HCT116 (cell line): ENCODE results near the gene ACCS. TPM values are rescaled to one million over a fixed set of nuclear protein-coding genes. Genes with fewer than 3 reads are reported as not detected.

Experiments used
- ATAC-seq: fragments of 200-7000 bp; cut with Tn5 transposase; 2 replicates; pipeline ENCODE4 v1.9.1; 2020; ENCODE audit warnings: mild to moderate bottlenecking, moderate library complexity
- BruUV-seq: library from RNA; stranded (reverse); fragments of 400-500 nt; replicated peaks from 2 replicates; lab custom pipeline; 2021; lab: Mats Ljungman, UMichigan
- CTCF ChIA-PET: fragments of 300-600 bp; sonication (Branson Sonifier 250); formaldehyde crosslinking; loops from one replicate; lab custom pipeline; 2021; ENCODE audit warnings: antibody characterized with exemption; lab: Charles Lee
- POLR2A ChIA-PET: fragments of 300-600, 350-600 bp; sonication (Branson Sonifier 250); formaldehyde crosslinking; loops from one replicate; lab custom pipeline; 2021; ENCODE audit warnings: antibody characterized with exemption; lab: Charles Lee
- RAD21 ChIA-PET, 2 experiments: fragments of 300-600 bp; sonication (Branson Sonifier 250); formaldehyde crosslinking; loops; one replicate each; lab custom pipeline; 2023; ENCODE audit warnings: low total read pairs in 2 of 2; ENCODE audit not compliant: uncharacterized antibody in 2 of 2, unreplicated experiment in 2 of 2, low non-redundant PET in 1 of 2; lab: Charles Lee
- DNase-seq: peaks from one replicate; pipeline ENCODE4 v3.0.0-alpha.2; 2010; ENCODE audit warnings: low read depth, low spot score
- H2AFZ ChIP-seq: fragments of 200-600 bp; shearing (Covaris generic), sonication (generic); 2 replicates; pipeline ENCODE4 v1.6.1; 2017; ENCODE audit warnings: low read depth, mixed run types, mixed read lengths, antibody characterized with exemption, low read length; ENCODE audit not compliant: poor library complexity, severe bottlenecking
- H3K27ac ChIP-seq: 2 replicates; pipeline ENCODE4 v1.5.1; 2012; ENCODE audit warnings: low read depth, low read length
- H3K27me3 ChIP-seq: fragments of 200-600 bp; sonication (generic); 2 replicates; pipeline ENCODE4 v1.6.1; 2016; ENCODE audit warnings: mixed run types, low read length, mixed read lengths; ENCODE audit not compliant: insufficient read depth
- H3K36me3 ChIP-seq, 2 experiments: fragments of 200-500 bp in 1 of 2; fragments of 200-600 bp in 1 of 2; sonication (Bioruptor generic) in 1 of 2; sonication (generic) in 1 of 2; 2 replicates each; pipeline versions ENCODE4 v1.5.1 to v1.6.1; 2014 to 2016; ENCODE audit warnings: low read length in 2 of 2, inconsistent platforms in 1 of 2, mixed read lengths in 1 of 2, mixed run types in 1 of 2; ENCODE audit not compliant: insufficient read depth in 2 of 2, control insufficient read depth in 1 of 2
- H3K4me1 ChIP-seq, 2 experiments: fragments of 200-600 bp in 1 of 2; sonication (generic) in 1 of 2; 2 replicates each; pipeline versions ENCODE4 v1.5.1 to v1.6.1; 2012 to 2017; ENCODE audit warnings: low read length in 2 of 2, inconsistent platforms in 1 of 2, mild to moderate bottlenecking in 1 of 2, mixed read lengths in 1 of 2, mixed run types in 1 of 2, moderate library complexity in 1 of 2; ENCODE audit not compliant: insufficient read depth in 2 of 2, control insufficient read depth in 1 of 2
- H3K4me2 ChIP-seq: fragments of 200-600 bp; sonication (generic); 2 replicates; pipeline ENCODE4 v1.6.1; 2017; ENCODE audit warnings: mixed run types, low read length, mixed read lengths
- H3K4me3 ChIP-seq, 2 experiments: fragments of 200-600 bp in 1 of 2; sonication (generic) in 1 of 2; replicated peaks in 1 of 2; 2 replicates each; pipeline ENCODE4 v1.5.1; 2011 to 2016; ENCODE audit warnings: low read length in 2 of 2, control low read depth in 1 of 2, low read depth in 1 of 2, mild to moderate bottlenecking in 1 of 2, mixed read lengths in 1 of 2, mixed run types in 1 of 2
- H3K79me2 ChIP-seq: fragments of 200-600 bp; sonication (generic); 2 replicates; pipeline ENCODE4 v1.6.1; 2017; ENCODE audit warnings: mild to moderate bottlenecking, mixed run types, low read length, moderate library complexity, mixed read lengths; ENCODE audit not compliant: insufficient read depth
- H3K9ac ChIP-seq: fragments of 200-600 bp; sonication (generic); 2 replicates; pipeline ENCODE4 v1.6.1; 2016; ENCODE audit warnings: low read length, mixed read lengths
- H3K9me2 ChIP-seq: fragments of 200-600 bp; sonication (generic), shearing (Covaris generic); 2 replicates; pipeline ENCODE4 v1.6.1; 2017; ENCODE audit warnings: mixed run types, mild to moderate bottlenecking, moderate library complexity; ENCODE audit not compliant: insufficient read depth
- H3K9me3 ChIP-seq, 2 experiments: fragments of 200-500 bp in 1 of 2; fragments of 200-600 bp in 1 of 2; sonication (Bioruptor generic) in 1 of 2; sonication (generic) in 1 of 2; 2 replicates each; pipeline ENCODE4 v1.6.1; 2014 to 2017; ENCODE audit warnings: low read length in 2 of 2, mixed read lengths in 2 of 2, inconsistent platforms in 1 of 2, low read depth in 1 of 2, mild to moderate bottlenecking in 1 of 2, mixed run types in 1 of 2, moderate library complexity in 1 of 2; ENCODE audit not compliant: control insufficient read depth in 1 of 2, insufficient read depth in 1 of 2
- H4K20me1 ChIP-seq: fragments of 200-600 bp; sonication (generic), shearing (Covaris generic); 2 replicates; pipeline ENCODE4 v1.6.1; 2017; ENCODE audit warnings: mixed run types, mild to moderate bottlenecking, moderate library complexity; ENCODE audit not compliant: insufficient read depth
- CBX3 ChIP-seq: IDR thresholded peaks from 2 replicates; pipeline ENCODE4 v1.6.1; 2012; ENCODE audit warnings: low read depth
- CEBPB ChIP-seq: IDR thresholded peaks from 2 replicates; pipeline ENCODE4 v1.6.1; 2012; ENCODE audit warnings: low read depth
- EGR1 ChIP-seq: IDR thresholded peaks from 2 replicates; pipeline ENCODE4 v1.6.1; 2012; ENCODE audit warnings: low read depth
- ELF1 ChIP-seq: IDR thresholded peaks from 2 replicates; pipeline ENCODE4 v1.6.1; 2012; ENCODE audit warnings: low read depth, borderline replicate concordance
- EZH2 ChIP-seq: fragments of 200-600 bp; sonication (generic); IDR thresholded peaks from 2 replicates; pipeline ENCODE4 v1.6.1; 2017; ENCODE audit warnings: antibody characterized with exemption, mixed run types
- EZH2phosphoT487 ChIP-seq: fragments of 200-600 bp; IDR thresholded peaks from 2 replicates; pipeline ENCODE4 v1.6.1; 2018; ENCODE audit warnings: antibody characterized with exemption, borderline replicate concordance
- FOSL1 ChIP-seq: IDR thresholded peaks from 2 replicates; pipeline ENCODE4 v1.6.1; 2012; ENCODE audit warnings: low read depth
- JUND ChIP-seq: IDR thresholded peaks from 2 replicates; pipeline ENCODE4 v1.6.1; 2012
- POLR2A ChIP-seq: IDR thresholded peaks from 2 replicates; pipeline ENCODE4 v1.7.0; 2011; ENCODE audit warnings: borderline replicate concordance; ENCODE audit not compliant: insufficient read depth, insufficient read length; ENCODE audit errors: extremely low read depth
- RAD21 ChIP-seq: IDR thresholded peaks from 2 replicates; pipeline ENCODE4 v1.6.1; 2012; ENCODE audit warnings: low read depth, mild to moderate bottlenecking
- SIN3A ChIP-seq: IDR thresholded peaks from 2 replicates; pipeline ENCODE4 v1.6.1; 2012; ENCODE audit warnings: low read depth
- SP1 ChIP-seq: IDR thresholded peaks from 2 replicates; pipeline ENCODE4 v1.6.1; 2012; ENCODE audit warnings: low read depth
- SRF ChIP-seq: IDR thresholded peaks from 2 replicates; pipeline ENCODE4 v1.6.1; 2012; ENCODE audit warnings: low read depth
- TCF7L2 ChIP-seq: IDR thresholded peaks from 2 replicates; pipeline ENCODE4 v1.7.0; 2011; ENCODE audit warnings: borderline replicate concordance, inconsistent platforms; ENCODE audit not compliant: insufficient read depth, insufficient read length; ENCODE audit errors: extremely low read depth
- intact Hi-C: fragments of 100-400 bp; cut with micrococcal nuclease; formaldehyde crosslinking; loops from 2 replicates; pipeline ENCODE4 v1.10.0; 2022
- total RNA-seq: library from RNA; stranded (reverse); gene quantifications from one replicate; pipeline ENCODE4 v1.2.1, GENCODE V29; 2021; ENCODE audit not compliant: unreplicated experiment
- TF ChIP-seq, protein P1 (sequence below), 3 experiments: fragments of 200-600 bp in 1 of 3; sonication (generic) in 1 of 3; IDR thresholded peaks in 2 of 3; conservative IDR thresholded peaks in 1 of 3; 2 replicates each; pipeline ENCODE4 v1.5.1; 2012 to 2017; ENCODE audit warnings: low read depth in 2 of 3, low read length in 2 of 3, antibody characterized with exemption in 1 of 3, borderline replicate concordance in 1 of 3, control low read depth in 1 of 3, mild to moderate bottlenecking in 1 of 3, mixed read lengths in 1 of 3, mixed run types in 1 of 3, moderate library complexity in 1 of 3; ENCODE audit not compliant: insufficient read depth in 1 of 3
- TF ChIP-seq, protein P2 (sequence below): IDR thresholded peaks from 2 replicates; pipeline ENCODE4 v1.6.1; 2012
- TF ChIP-seq, protein P3 (sequence below): IDR thresholded peaks from 2 replicates; pipeline ENCODE4 v1.6.1; 2011; ENCODE audit warnings: mild to moderate bottlenecking, low read length, moderate library complexity; ENCODE audit not compliant: insufficient replicate concordance; ENCODE audit errors: extremely low read depth
- TF ChIP-seq, protein P4 (sequence below): IDR thresholded peaks from 2 replicates; pipeline ENCODE4 v1.6.1; 2012; ENCODE audit warnings: low read depth
- TF ChIP-seq, protein P5 (sequence below): IDR thresholded peaks from 2 replicates; pipeline ENCODE4 v1.6.1; 2012

Gene ACCS
- total RNA-seq, 1 experiment from 2014 or later = 13.2 TPM

DNA sequence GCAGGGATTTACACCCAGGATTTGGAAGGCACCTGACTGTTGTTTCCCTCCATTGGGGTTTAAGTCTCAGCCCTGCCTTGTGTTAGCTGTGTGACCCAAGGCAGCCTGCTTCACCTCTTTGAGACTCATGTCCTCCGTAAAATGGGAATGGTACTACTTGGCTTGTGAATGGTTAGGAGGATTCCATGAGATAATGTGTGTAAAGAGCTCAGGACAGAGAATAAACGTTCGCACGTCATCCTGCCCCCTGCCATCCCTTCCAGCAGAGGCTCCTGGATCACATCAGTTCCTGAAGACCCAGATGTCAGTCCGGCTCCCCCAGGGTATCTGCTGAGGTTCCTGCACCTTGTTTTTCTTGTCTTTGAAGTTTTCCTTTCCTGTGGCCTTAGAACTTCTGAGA lies 35.1 kb upstream of the ACCS start:
- no TSS peak for BruUV-seq
- Histone ChIP-seq H3K27me3 (no peaks in the 10 kb centered on the region), H3K9me2 (no peaks in the 10 kb centered on the region), H3K4me2 (no peak overlapping the region), H3K9ac (no peak overlapping the region), H2AFZ (no peak overlapping the region), H3K9me3 (peaks cover under 1 to 4% of the 10 kb centered on the region in 2 experiments; a peak in 1 of 4 replicates), H3K36me3 (no peaks in the 10 kb centered on the region), H3K79me2 (no peaks in the 10 kb centered on the region), H4K20me1 (no peaks in the 10 kb centered on the region), H3K27ac (no peak overlapping the region), H3K4me1 (no peaks in the 10 kb centered on the region), H3K4me3 (no peak overlapping the region)
- no peak for DNase-seq
- ChIA-PET POLR2A (no interaction called here), RAD21 (no interaction called here), CTCF (no interaction called here)
- TF ChIP-seq, protein P1, sequence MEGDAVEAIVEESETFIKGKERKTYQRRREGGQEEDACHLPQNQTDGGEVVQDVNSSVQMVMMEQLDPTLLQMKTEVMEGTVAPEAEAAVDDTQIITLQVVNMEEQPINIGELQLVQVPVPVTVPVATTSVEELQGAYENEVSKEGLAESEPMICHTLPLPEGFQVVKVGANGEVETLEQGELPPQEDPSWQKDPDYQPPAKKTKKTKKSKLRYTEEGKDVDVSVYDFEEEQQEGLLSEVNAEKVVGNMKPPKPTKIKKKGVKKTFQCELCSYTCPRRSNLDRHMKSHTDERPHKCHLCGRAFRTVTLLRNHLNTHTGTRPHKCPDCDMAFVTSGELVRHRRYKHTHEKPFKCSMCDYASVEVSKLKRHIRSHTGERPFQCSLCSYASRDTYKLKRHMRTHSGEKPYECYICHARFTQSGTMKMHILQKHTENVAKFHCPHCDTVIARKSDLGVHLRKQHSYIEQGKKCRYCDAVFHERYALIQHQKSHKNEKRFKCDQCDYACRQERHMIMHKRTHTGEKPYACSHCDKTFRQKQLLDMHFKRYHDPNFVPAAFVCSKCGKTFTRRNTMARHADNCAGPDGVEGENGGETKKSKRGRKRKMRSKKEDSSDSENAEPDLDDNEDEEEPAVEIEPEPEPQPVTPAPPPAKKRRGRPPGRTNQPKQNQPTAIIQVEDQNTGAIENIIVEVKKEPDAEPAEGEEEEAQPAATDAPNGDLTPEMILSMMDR (IDR thresholded peaks at IDR 0.05 in 2 of 3, conservative IDR thresholded peaks at IDR 0.05 in 1 of 3; ENCODE audit: borderline replicate concordance in 1 of 3, insufficient read depth in 1 of 3, low read depth in 2 of 3, low read length in 2 of 3) = no peak
- no peak for TF ChIP-seq CEBPB
- TF ChIP-seq SRF = no peak
- no peak for TF ChIP-seq RAD21
- TF ChIP-seq JUND = no peak
- TF ChIP-seq, protein P2, sequence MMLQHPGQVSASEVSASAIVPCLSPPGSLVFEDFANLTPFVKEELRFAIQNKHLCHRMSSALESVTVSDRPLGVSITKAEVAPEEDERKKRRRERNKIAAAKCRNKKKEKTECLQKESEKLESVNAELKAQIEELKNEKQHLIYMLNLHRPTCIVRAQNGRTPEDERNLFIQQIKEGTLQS = no peak
- TF ChIP-seq SP1 = no peak
- TF ChIP-seq, protein P3, sequence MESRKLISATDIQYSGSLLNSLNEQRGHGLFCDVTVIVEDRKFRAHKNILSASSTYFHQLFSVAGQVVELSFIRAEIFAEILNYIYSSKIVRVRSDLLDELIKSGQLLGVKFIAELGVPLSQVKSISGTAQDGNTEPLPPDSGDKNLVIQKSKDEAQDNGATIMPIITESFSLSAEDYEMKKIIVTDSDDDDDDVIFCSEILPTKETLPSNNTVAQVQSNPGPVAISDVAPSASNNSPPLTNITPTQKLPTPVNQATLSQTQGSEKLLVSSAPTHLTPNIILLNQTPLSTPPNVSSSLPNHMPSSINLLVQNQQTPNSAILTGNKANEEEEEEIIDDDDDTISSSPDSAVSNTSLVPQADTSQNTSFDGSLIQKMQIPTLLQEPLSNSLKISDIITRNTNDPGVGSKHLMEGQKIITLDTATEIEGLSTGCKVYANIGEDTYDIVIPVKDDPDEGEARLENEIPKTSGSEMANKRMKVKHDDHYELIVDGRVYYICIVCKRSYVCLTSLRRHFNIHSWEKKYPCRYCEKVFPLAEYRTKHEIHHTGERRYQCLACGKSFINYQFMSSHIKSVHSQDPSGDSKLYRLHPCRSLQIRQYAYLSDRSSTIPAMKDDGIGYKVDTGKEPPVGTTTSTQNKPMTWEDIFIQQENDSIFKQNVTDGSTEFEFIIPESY = no peak
- TF ChIP-seq POLR2A = no peak
- no peak for TF ChIP-seq EZH2phosphoT487
- TF ChIP-seq, protein P4, sequence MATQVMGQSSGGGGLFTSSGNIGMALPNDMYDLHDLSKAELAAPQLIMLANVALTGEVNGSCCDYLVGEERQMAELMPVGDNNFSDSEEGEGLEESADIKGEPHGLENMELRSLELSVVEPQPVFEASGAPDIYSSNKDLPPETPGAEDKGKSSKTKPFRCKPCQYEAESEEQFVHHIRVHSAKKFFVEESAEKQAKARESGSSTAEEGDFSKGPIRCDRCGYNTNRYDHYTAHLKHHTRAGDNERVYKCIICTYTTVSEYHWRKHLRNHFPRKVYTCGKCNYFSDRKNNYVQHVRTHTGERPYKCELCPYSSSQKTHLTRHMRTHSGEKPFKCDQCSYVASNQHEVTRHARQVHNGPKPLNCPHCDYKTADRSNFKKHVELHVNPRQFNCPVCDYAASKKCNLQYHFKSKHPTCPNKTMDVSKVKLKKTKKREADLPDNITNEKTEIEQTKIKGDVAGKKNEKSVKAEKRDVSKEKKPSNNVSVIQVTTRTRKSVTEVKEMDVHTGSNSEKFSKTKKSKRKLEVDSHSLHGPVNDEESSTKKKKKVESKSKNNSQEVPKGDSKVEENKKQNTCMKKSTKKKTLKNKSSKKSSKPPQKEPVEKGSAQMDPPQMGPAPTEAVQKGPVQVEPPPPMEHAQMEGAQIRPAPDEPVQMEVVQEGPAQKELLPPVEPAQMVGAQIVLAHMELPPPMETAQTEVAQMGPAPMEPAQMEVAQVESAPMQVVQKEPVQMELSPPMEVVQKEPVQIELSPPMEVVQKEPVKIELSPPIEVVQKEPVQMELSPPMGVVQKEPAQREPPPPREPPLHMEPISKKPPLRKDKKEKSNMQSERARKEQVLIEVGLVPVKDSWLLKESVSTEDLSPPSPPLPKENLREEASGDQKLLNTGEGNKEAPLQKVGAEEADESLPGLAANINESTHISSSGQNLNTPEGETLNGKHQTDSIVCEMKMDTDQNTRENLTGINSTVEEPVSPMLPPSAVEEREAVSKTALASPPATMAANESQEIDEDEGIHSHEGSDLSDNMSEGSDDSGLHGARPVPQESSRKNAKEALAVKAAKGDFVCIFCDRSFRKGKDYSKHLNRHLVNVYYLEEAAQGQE = no peak
- TF ChIP-seq, protein P5, sequence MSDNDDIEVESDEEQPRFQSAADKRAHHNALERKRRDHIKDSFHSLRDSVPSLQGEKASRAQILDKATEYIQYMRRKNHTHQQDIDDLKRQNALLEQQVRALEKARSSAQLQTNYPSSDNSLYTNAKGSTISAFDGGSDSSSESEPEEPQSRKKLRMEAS = no peak
- TF ChIP-seq CBX3 = no peak
- TF ChIP-seq FOSL1 = no peak
- no peak for TF ChIP-seq EZH2
- no peak for TF ChIP-seq ELF1
- no peak for TF ChIP-seq TCF7L2
- TF ChIP-seq SIN3A = no peak
- TF ChIP-seq EGR1 = no peak
- no peak for ATAC-seq
- intact Hi-C loops = no loop called here
